Right atrium auricular region (tissue), 2 donors: ENCODE measurements around the gene OGDHL. TPM values are rescaled to one million over a fixed set of nuclear protein-coding genes. Genes with fewer than 3 reads are reported as not detected.

Source experiments
- DNase-seq: peaks from one replicate; pipeline ENCODE4 v3.0.0-alpha.2; 2019; ENCODE audit warnings: low spot score
- H3K27ac ChIP-seq, 2 donors: fragments of 200-600 bp; sonication (generic); 1 replicate in 1 of 2; 2 replicates in 1 of 2; pipeline ENCODE4 v1.5.1; 2016 to 2019
- H3K27me3 ChIP-seq, 2 donors: fragments of 200-600 bp; sonication (generic); one replicate each; pipeline versions ENCODE4 v1.5.1 to v1.6.0; 2017 to 2019
- H3K36me3 ChIP-seq: fragments of 200-600 bp; sonication (generic); one replicate; pipeline ENCODE4 v1.5.1; 2016
- H3K4me1 ChIP-seq, 2 donors: fragments of 200-600 bp; sonication (generic); one replicate each; pipeline versions ENCODE4 v1.5.1 to v1.6.0; 2017 to 2019
- H3K4me3 ChIP-seq, 2 donors: fragments of 200-600 bp; sonication (generic); 1 replicate in 1 of 2; 2 replicates in 1 of 2; pipeline ENCODE4 v1.5.1; 2017 to 2019; ENCODE audit warnings: mild to moderate bottlenecking in 1 of 2, moderate library complexity in 1 of 2
- H3K9me3 ChIP-seq, 2 donors: fragments of 200-600 bp; sonication (generic); one replicate each; pipeline ENCODE4 v1.5.1; 2019
- CTCF ChIP-seq, 2 donors: fragments of 200-600 bp; sonication (generic); IDR thresholded peaks; one replicate each; pipeline ENCODE4 v1.5.1; 2019; ENCODE audit warnings: antibody characterized with exemption in 2 of 2
- total RNA-seq, 2 donors: library from RNA; depleted of rRNA; stranded (reverse); fragments of >200 nt; gene quantifications; one replicate each; pipeline ENCODE4 v1.1.0, GENCODE V29; 2016

The OGDHL gene
- total RNA-seq = 1 to 10 TPM; 5.2 to 6.4 TPM

- no peaks in the 10 kb centered on the region for H3K36me3 ChIP-seq
- peak within 1 kb of the TSS; percentile 51 to 58 for H3K4me3 ChIP-seq
- no peak within 1 kb of the TSS for H3K27ac ChIP-seq
- no peaks in the 10 kb centered on the region for H3K27me3 ChIP-seq
- no peak for DNase-seq
- TF ChIP-seq CTCF (IDR thresholded peaks at IDR 0.05) = no peak
- H3K4me1 ChIP-seq = peaks cover 0 to 12% of the 10 kb centered on the region in 2 donors
- H3K9me3 ChIP-seq = peaks cover 0 to 4% of the 10 kb centered on the region in 2 donors
Observed at GRCh38 chr10:49761789-49762565, at the start of gene OGDHL. TSS of gene OGDHL (minus strand) at chr10:49762323. CDS start at chr10:49758592, 3,731 bp downstream.

GRCh38 chr10:49803988-49804387, 41.9 kb upstream of the OGDHL start:
- Histone ChIP-seq H3K4me1 (no peaks in the 10 kb centered on the region), H3K36me3 (no peaks in the 10 kb centered on the region), H3K27ac (no peak overlapping the region), H3K27me3 (no peaks in the 10 kb centered on the region), H3K9me3 (peaks cover 0 to 10% of the 10 kb centered on the region in 2 donors), H3K4me3 (no peak overlapping the region)
- no peak for TF ChIP-seq CTCF (IDR thresholded peaks at IDR 0.05)
- DNase-seq = no peak

GRCh38 chr10:49798275-49798674, 36.2 kb upstream of the OGDHL start:
- no peak overlapping the region for H3K27ac ChIP-seq
- H3K27me3 ChIP-seq = no peaks in the 10 kb centered on the region
- no peak for TF ChIP-seq CTCF (IDR thresholded peaks at IDR 0.05)
- no peak overlapping the region for H3K4me3 ChIP-seq
- no peaks in the 10 kb centered on the region for H3K4me1 ChIP-seq
- DNase-seq = no peak
- no peaks in the 10 kb centered on the region for H3K36me3 ChIP-seq
- no peaks in the 10 kb centered on the region for H3K9me3 ChIP-seq

- DNase-seq = no peak
- TF ChIP-seq CTCF (IDR thresholded peaks at IDR 0.05) = no peak
- H3K36me3 ChIP-seq = no peaks in the 10 kb centered on the region
Observed at GRCh38 chr10:49791100-49791499, 29.0 kb upstream of the OGDHL start.

GRCh38 chr10:49784681-49785080, 22.6 kb upstream of the OGDHL start:
- no peak overlapping the region for H3K4me3 ChIP-seq
- TF ChIP-seq CTCF (IDR thresholded peaks at IDR 0.05) = no peak
- H3K36me3 ChIP-seq = no peaks in the 10 kb centered on the region
- H3K27ac ChIP-seq = no peak overlapping the region
- H3K9me3 ChIP-seq = no peaks in the 10 kb centered on the region
- no peaks in the 10 kb centered on the region for H3K27me3 ChIP-seq
- no peaks in the 10 kb centered on the region for H3K4me1 ChIP-seq
- no peak for DNase-seq

More at GRCh38 chr10:49791100-49791499, 29.0 kb upstream of the OGDHL start:
- Histone ChIP-seq H3K27me3 (no peaks in the 10 kb centered on the region), H3K4me1 (no peaks in the 10 kb centered on the region), H3K27ac (no peak overlapping the region), H3K9me3 (no peaks in the 10 kb centered on the region), H3K4me3 (no peak overlapping the region)

GRCh38 chr10:49783645-49784044, 21.5 kb upstream of the OGDHL start:
- Histone ChIP-seq H3K27ac (no peak overlapping the region), H3K4me3 (no peak overlapping the region), H3K27me3 (no peaks in the 10 kb centered on the region), H3K36me3 (no peaks in the 10 kb centered on the region), H3K9me3 (no peaks in the 10 kb centered on the region), H3K4me1 (no peaks in the 10 kb centered on the region)
- DNase-seq = no peak
- no peak for TF ChIP-seq CTCF (IDR thresholded peaks at IDR 0.05)
